Panc1 (cell line): ENCODE results near the gene ARID5B.

Source experiments
- POLR2AphosphoS5 ChIP-seq: IDR thresholded peaks from 2 replicates; pipeline ENCODE4 v1.6.1; 2012; ENCODE audit warnings: mild to moderate bottlenecking, low read depth, low read length, moderate library complexity
- SIN3A ChIP-seq: IDR thresholded peaks from 2 replicates; pipeline ENCODE4 v1.6.1; 2012; ENCODE audit warnings: low read depth, mild to moderate bottlenecking, low read length, moderate library complexity, borderline replicate concordance; ENCODE audit not compliant: insufficient read depth
- TF ChIP-seq, protein P1 (sequence below), 2 experiments: IDR thresholded peaks; 2 replicates each; pipeline ENCODE4 v1.6.1; 2011 to 2012; ENCODE audit warnings: low read depth in 2 of 2, control low read depth in 1 of 2, low read length in 1 of 2, mild to moderate bottlenecking in 1 of 2, moderate library complexity in 1 of 2; ENCODE audit not compliant: insufficient read depth in 1 of 2
- TF ChIP-seq, protein P2 (sequence below): fragments of 450-650 bp; IDR thresholded peaks from 2 replicates; pipeline ENCODE4 v1.5.1; 2017; ENCODE audit warnings: mild to moderate bottlenecking

GRCh38 chr10:62058896-62059216 is 157.4 kb downstream of the ARID5B start:
- TF ChIP-seq, protein P1, sequence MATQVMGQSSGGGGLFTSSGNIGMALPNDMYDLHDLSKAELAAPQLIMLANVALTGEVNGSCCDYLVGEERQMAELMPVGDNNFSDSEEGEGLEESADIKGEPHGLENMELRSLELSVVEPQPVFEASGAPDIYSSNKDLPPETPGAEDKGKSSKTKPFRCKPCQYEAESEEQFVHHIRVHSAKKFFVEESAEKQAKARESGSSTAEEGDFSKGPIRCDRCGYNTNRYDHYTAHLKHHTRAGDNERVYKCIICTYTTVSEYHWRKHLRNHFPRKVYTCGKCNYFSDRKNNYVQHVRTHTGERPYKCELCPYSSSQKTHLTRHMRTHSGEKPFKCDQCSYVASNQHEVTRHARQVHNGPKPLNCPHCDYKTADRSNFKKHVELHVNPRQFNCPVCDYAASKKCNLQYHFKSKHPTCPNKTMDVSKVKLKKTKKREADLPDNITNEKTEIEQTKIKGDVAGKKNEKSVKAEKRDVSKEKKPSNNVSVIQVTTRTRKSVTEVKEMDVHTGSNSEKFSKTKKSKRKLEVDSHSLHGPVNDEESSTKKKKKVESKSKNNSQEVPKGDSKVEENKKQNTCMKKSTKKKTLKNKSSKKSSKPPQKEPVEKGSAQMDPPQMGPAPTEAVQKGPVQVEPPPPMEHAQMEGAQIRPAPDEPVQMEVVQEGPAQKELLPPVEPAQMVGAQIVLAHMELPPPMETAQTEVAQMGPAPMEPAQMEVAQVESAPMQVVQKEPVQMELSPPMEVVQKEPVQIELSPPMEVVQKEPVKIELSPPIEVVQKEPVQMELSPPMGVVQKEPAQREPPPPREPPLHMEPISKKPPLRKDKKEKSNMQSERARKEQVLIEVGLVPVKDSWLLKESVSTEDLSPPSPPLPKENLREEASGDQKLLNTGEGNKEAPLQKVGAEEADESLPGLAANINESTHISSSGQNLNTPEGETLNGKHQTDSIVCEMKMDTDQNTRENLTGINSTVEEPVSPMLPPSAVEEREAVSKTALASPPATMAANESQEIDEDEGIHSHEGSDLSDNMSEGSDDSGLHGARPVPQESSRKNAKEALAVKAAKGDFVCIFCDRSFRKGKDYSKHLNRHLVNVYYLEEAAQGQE (IDR thresholded peaks at IDR 0.05; ENCODE audit: insufficient read depth in 1 of 2, low read depth in 2 of 2, low read length in 1 of 2), result no peak
- TF ChIP-seq, protein P2, sequence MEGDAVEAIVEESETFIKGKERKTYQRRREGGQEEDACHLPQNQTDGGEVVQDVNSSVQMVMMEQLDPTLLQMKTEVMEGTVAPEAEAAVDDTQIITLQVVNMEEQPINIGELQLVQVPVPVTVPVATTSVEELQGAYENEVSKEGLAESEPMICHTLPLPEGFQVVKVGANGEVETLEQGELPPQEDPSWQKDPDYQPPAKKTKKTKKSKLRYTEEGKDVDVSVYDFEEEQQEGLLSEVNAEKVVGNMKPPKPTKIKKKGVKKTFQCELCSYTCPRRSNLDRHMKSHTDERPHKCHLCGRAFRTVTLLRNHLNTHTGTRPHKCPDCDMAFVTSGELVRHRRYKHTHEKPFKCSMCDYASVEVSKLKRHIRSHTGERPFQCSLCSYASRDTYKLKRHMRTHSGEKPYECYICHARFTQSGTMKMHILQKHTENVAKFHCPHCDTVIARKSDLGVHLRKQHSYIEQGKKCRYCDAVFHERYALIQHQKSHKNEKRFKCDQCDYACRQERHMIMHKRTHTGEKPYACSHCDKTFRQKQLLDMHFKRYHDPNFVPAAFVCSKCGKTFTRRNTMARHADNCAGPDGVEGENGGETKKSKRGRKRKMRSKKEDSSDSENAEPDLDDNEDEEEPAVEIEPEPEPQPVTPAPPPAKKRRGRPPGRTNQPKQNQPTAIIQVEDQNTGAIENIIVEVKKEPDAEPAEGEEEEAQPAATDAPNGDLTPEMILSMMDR, result no peak
- TF ChIP-seq POLR2AphosphoS5, result no peak
- no peak for TF ChIP-seq SIN3A
